ENCODE results near the gene OSGIN1.

The OSGIN1 gene

DNA sequence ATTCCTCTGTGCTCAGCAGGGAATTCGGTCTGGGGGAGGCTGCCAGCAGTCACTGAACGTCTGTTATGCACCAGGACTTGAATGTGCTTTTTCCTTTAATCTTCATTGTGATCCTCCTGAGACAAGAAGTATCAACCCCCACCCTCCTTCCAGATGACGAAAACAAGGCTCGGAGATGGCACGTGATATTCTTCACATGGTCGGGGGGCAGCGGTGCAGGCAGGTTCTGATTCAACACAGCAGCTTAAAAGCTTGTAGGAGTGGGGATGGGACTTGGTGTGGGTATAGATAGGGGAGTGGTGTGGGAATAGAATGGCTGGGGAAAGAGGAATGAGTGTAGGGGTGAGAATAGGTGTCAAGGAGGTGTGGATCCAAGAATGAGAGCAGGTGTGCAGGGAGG, 21.4 kb downstream of the OSGIN1 start:
- peaks cover 13% of the 10 kb centered on the region for H3K36me3 Mint-ChIP-seq (ENCODE audit: low read depth)
- no peak overlapping the region for H3K4me3 Mint-ChIP-seq
- H3K9me3 Mint-ChIP-seq = peaks cover 19% of the 10 kb centered on the region
- H3K4me1 Mint-ChIP-seq = no peaks in the 10 kb centered on the region
- peaks cover 42% of the 10 kb centered on the region for H3K27me3 Mint-ChIP-seq (ENCODE audit: low read depth)
- TF ChIP-seq CTCF (IDR thresholded peaks at IDR 0.05; ENCODE audit: unreplicated experiment in 3 of 3) = no peak
- no peak overlapping the region for H3K27ac Mint-ChIP-seq

GRCh38 chr16:83975590-83976260, 22.7 kb downstream of the OSGIN1 start:
- H3K27ac Mint-ChIP-seq = no peak overlapping the region
- no peak overlapping the region for H3K4me3 Mint-ChIP-seq
- H3K4me1 Mint-ChIP-seq = no peaks in the 10 kb centered on the region
- peaks cover 19% of the 10 kb centered on the region for H3K9me3 Mint-ChIP-seq
- TF ChIP-seq CTCF (IDR thresholded peaks at IDR 0.05; ENCODE audit: unreplicated experiment in 3 of 3) = no peak
- peaks cover 29% of the 10 kb centered on the region for H3K27me3 Mint-ChIP-seq (ENCODE audit: low read depth)
- peaks cover 13% of the 10 kb centered on the region for H3K36me3 Mint-ChIP-seq (ENCODE audit: low read depth)

- Mint-ChIP-seq H3K4me1 (no peaks in the 10 kb centered on the region), H3K9me3 (peaks cover 22% of the 10 kb centered on the region), H3K36me3 (ENCODE audit: low read depth) (peaks cover 16% of the 10 kb centered on the region), H3K4me3 (no peak overlapping the region), H3K27ac (no peak overlapping the region), H3K27me3 (ENCODE audit: low read depth) (peaks cover 20% of the 10 kb centered on the region)
- TF ChIP-seq CTCF (IDR thresholded peaks at IDR 0.05; ENCODE audit: unreplicated experiment in 3 of 3) = no peak
Observed at GRCh38 chr16:83977056-83977815, 24.2 kb downstream of the OSGIN1 start.

GRCh38 chr16:83978401-83978904, 25.4 kb downstream of the OSGIN1 start:
- peaks cover 16% of the 10 kb centered on the region for H3K27me3 Mint-ChIP-seq (ENCODE audit: low read depth)

GRCh38 chr16:83979441-83979840, 26.4 kb downstream of the OSGIN1 start:
- Mint-ChIP-seq H3K9me3 (peaks cover 28% of the 10 kb centered on the region), H3K27me3 (ENCODE audit: low read depth) (peaks cover 13% of the 10 kb centered on the region), H3K36me3 (ENCODE audit: low read depth) (peaks cover 17% of the 10 kb centered on the region), H3K27ac (no peak overlapping the region), H3K4me1 (no peaks in the 10 kb centered on the region), H3K4me3 (no peak overlapping the region)
- TF ChIP-seq CTCF (IDR thresholded peaks at IDR 0.05; ENCODE audit: unreplicated experiment in 3 of 3) = no peak

More at GRCh38 chr16:83978401-83978904, 25.4 kb downstream of the OSGIN1 start:
- Mint-ChIP-seq H3K36me3 (ENCODE audit: low read depth) (peaks cover 17% of the 10 kb centered on the region), H3K27ac (no peak overlapping the region), H3K4me1 (no peaks in the 10 kb centered on the region), H3K9me3 (peaks cover 28% of the 10 kb centered on the region), H3K4me3 (no peak overlapping the region)
- no peak for TF ChIP-seq CTCF (IDR thresholded peaks at IDR 0.05; ENCODE audit: unreplicated experiment in 3 of 3)
